CD14-positive monocyte (primary cell): ENCODE measurements around the gene NUP35. TPM values are rescaled to one million over a fixed set of nuclear protein-coding genes. Genes with fewer than 3 reads are reported as not detected.
A peak's percentile ranks its signal among the peaks of the same experiment; 100 is the strongest.
"Not testable (repeated sequence)": the region's sequence is repeated elsewhere in the genome, so short reads cannot be mapped to it uniquely, and the experiment has no call there.

Experiments
- DNase-seq, 3 donors: peaks; one replicate each; pipeline ENCODE4 v3.0.0-alpha.2; 2011 to 2022
- H2AFZ ChIP-seq: 2 replicates; pipeline ENCODE4 v1.6.0; 2012; ENCODE audit warnings: mild to moderate bottlenecking, low read depth, low read length, inconsistent platforms; ENCODE audit not compliant: insufficient read depth, poor library complexity, severe bottlenecking
- H3K27ac ChIP-seq, 2 donors: 1 replicate in 1 of 2; 2 replicates in 1 of 2; pipeline ENCODE4 v1.5.1; 2012 to 2013; ENCODE audit warnings: low read length in 2 of 2, control low read depth in 1 of 2, inconsistent platforms in 1 of 2, low read depth in 1 of 2, mild to moderate bottlenecking in 1 of 2
- H3K27me3 ChIP-seq, 2 donors: one replicate each; pipeline versions ENCODE4 v1.6.0 to v1.6.1; 2011 to 2013; ENCODE audit warnings: low read length in 2 of 2; ENCODE audit not compliant: control insufficient read depth in 2 of 2, insufficient read depth in 2 of 2
- H3K36me3 ChIP-seq, 2 donors: replicated peaks in 1 of 2; 1 replicate in 1 of 2; 2 replicates in 1 of 2; pipeline versions ENCODE4 v1.5.1 to v1.6.1; 2012 to 2013; ENCODE audit warnings: low read length in 2 of 2, control low read depth in 1 of 2, inconsistent platforms in 1 of 2, mild to moderate bottlenecking in 1 of 2; ENCODE audit not compliant: insufficient read depth in 2 of 2, control insufficient read depth in 1 of 2
- H3K4me1 ChIP-seq, 2 donors: 1 replicate in 1 of 2; 2 replicates in 1 of 2; pipeline versions ENCODE4 v1.5.1 to v1.6.1; 2012 to 2013; ENCODE audit warnings: low read length in 2 of 2, control low read depth in 1 of 2, inconsistent platforms in 1 of 2, mild to moderate bottlenecking in 1 of 2, moderate library complexity in 1 of 2; ENCODE audit not compliant: insufficient read depth in 2 of 2, control insufficient read depth in 1 of 2
- H3K4me2 ChIP-seq: replicated peaks from 2 replicates; pipeline ENCODE3; 2012; ENCODE audit warnings: low read length, moderate library complexity, mild to moderate bottlenecking; ENCODE audit not compliant: poor library complexity, severe bottlenecking; ENCODE audit errors: extremely low read depth
- H3K4me3 ChIP-seq, 3 experiments: fragments of 200-600 bp in 1 of 3; sonication (generic) in 1 of 3; replicated peaks in 1 of 3; 1 replicate in 2 of 3; 2 replicates in 1 of 3; pipeline ENCODE4 v1.5.1; 2011 to 2013; ENCODE audit warnings: low read length in 3 of 3, mild to moderate bottlenecking in 3 of 3, control low read depth in 2 of 3, low read depth in 2 of 3, inconsistent platforms in 1 of 3, moderate library complexity in 1 of 3
- H3K79me2 ChIP-seq: 2 replicates; pipeline ENCODE4 v1.6.0; 2012; ENCODE audit warnings: mild to moderate bottlenecking, control low read depth, inconsistent platforms, low read length, moderate library complexity; ENCODE audit not compliant: insufficient read depth
- H3K9ac ChIP-seq: 2 replicates; pipeline ENCODE4 v1.6.0; 2017; ENCODE audit warnings: low read length, mild to moderate bottlenecking; ENCODE audit not compliant: insufficient read depth, poor library complexity, severe bottlenecking
- H3K9me3 ChIP-seq, 2 donors: replicated peaks in 1 of 2; 1 replicate in 1 of 2; 2 replicates in 1 of 2; pipeline versions ENCODE4 v1.5.1 to v1.6.1; 2012 to 2013; ENCODE audit warnings: low read length in 2 of 2, control low read depth in 1 of 2; ENCODE audit not compliant: control insufficient read depth in 1 of 2, insufficient read depth in 1 of 2
- H4K20me1 ChIP-seq: 2 replicates; pipeline ENCODE4 v1.6.0; 2012; ENCODE audit warnings: mild to moderate bottlenecking, low read length, control low read depth, moderate library complexity; ENCODE audit not compliant: insufficient read depth
- H3K27ac Mint-ChIP-seq, 7 donors: one replicate each; pipeline ENCODE4 v1.8.0; 2020; ENCODE audit warnings: mild to moderate bottlenecking in 7 of 7, mixed read lengths in 7 of 7, moderate library complexity in 6 of 7, inconsistent platforms in 2 of 7
- H3K27me3 Mint-ChIP-seq, 3 donors: one replicate each; pipeline ENCODE4 v1.8.0; 2021 to 2022; ENCODE audit warnings: low read depth in 3 of 3, mild to moderate bottlenecking in 3 of 3, mixed read lengths in 3 of 3, moderate library complexity in 3 of 3, inconsistent platforms in 1 of 3
- H3K36me3 Mint-ChIP-seq, 2 donors: one replicate each; pipeline ENCODE4 v1.8.0; 2020; ENCODE audit warnings: mixed read lengths in 2 of 2, inconsistent platforms in 1 of 2, mild to moderate bottlenecking in 1 of 2
- H3K4me1 Mint-ChIP-seq: one replicate; pipeline ENCODE4 v1.8.0; 2020; ENCODE audit warnings: mild to moderate bottlenecking, mixed read lengths
- H3K4me3 Mint-ChIP-seq, 2 donors: one replicate each; pipeline ENCODE4 v1.8.0; 2020; ENCODE audit warnings: mild to moderate bottlenecking in 2 of 2, mixed read lengths in 2 of 2, moderate library complexity in 1 of 2
- H3K9me3 Mint-ChIP-seq, 7 donors: one replicate each; pipeline ENCODE4 v1.8.0; 2020 to 2022; ENCODE audit warnings: mixed read lengths in 7 of 7, mild to moderate bottlenecking in 6 of 7, moderate library complexity in 6 of 7, inconsistent platforms in 2 of 7
- CTCF ChIP-seq: fragments of 200-600 bp; IDR thresholded peaks from one replicate; pipeline ENCODE4 v1.8.0; 2022; ENCODE audit warnings: antibody characterized with exemption, mild to moderate bottlenecking
- WGBS: methylation state at CpG from one replicate; pipeline ENCODE4 v1.1.5; 2013; ENCODE audit warnings: missing lambda C conversion rate; ENCODE audit not compliant: insufficient coverage; 5-methylcytosine and 5-hydroxymethylcytosine counted together
- intact Hi-C, 2 donors: fragments of 100-400 bp; cut with micrococcal nuclease; formaldehyde crosslinking; loops; one replicate each; pipeline versions ENCODE4 v1.15.0 to v1.15.1; 2023
- polyA plus RNA-seq, 3 donors: library from polyadenylated mRNA; depleted of rRNA in 1 of 3; unstranded in 2 of 3; stranded (reverse) in 1 of 3; fragments of 300-500 nt in 2 of 3; fragments of >200 nt in 1 of 3; fragmentation: Illumina TruSeq in 2 of 3; gene quantifications; 1 replicate in 2 of 3; 2 replicates in 1 of 3; pipeline ENCODE4 v1.2.3, GENCODE V29; 2012 to 2021

Gene NUP35
- polyA plus RNA-seq, 3 donors = 1.5 to 4.7 (median 2.0) TPM

DNA sequence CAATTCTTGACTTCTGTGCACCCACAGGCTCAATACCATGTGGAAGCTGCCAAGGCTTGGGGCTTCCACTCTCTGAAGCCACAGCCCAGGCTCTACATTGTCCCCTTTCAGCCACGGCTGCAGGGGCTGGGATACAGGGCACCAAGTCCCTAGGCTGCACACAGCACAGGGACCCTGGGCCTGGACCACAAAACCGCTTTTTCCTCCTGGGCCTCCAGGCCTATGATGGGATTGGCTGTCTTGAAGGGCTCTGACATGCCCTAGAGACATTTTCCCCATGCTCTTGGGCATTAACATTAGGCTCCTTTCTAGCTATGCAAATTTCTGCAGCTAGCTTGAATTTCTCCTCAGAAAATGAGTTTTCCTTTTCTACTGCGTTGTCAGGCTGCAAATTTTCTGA is 29.7 kb downstream of the NUP35 start:
- Histone ChIP-seq H2AFZ (no peak overlapping the region), H3K9ac (no peak overlapping the region), H3K4me1 (no peaks in the 10 kb centered on the region), H3K9me3 (peaks cover 0 to 7% of the 10 kb centered on the region in 2 donors), H3K4me2 (no peak overlapping the region), H4K20me1 (no peaks in the 10 kb centered on the region), H3K27me3 (no peaks in the 10 kb centered on the region), H3K79me2 (no peaks in the 10 kb centered on the region), H3K27ac (no peak overlapping the region), H3K4me3 (no peak overlapping the region), H3K36me3 (peaks cover 17 to 59% of the 10 kb centered on the region in 2 donors)
- Mint-ChIP-seq H3K4me1 (no peaks in the 10 kb centered on the region), H3K9me3 (peaks cover 0 to 10% (median 2%) of the 10 kb centered on the region in 7 donors), H3K27ac (no peak overlapping the region), H3K4me3 (no peak overlapping the region), H3K36me3 (peaks cover 43 to 60% of the 10 kb centered on the region in 2 donors), H3K27me3 (peaks cover 0 to 2% (median 0%) of the 10 kb centered on the region in 3 donors)
- no peak for DNase-seq
- intact Hi-C loops = no loop called here
- no peak for TF ChIP-seq CTCF
- 88% methylated on average over 3 of the region's 3 CpGs for WGBS

- H3K27me3 Mint-ChIP-seq = not testable (repeated sequence)
These were observed 30.5 kb downstream of the NUP35 start for GRCh38 chr2:183154772-183155171.

More at GRCh38 chr2:183154772-183155171, 30.5 kb downstream of the NUP35 start:
- H3K9ac ChIP-seq, H3K4me1 ChIP-seq, H3K4me1 Mint-ChIP-seq, H3K4me3 ChIP-seq, H3K79me2 ChIP-seq, H4K20me1 ChIP-seq, H3K27ac ChIP-seq, H3K27ac Mint-ChIP-seq, H3K9me3 ChIP-seq, intact Hi-C loops, H3K27me3 ChIP-seq, H2AFZ ChIP-seq, H3K4me3 Mint-ChIP-seq, H3K4me2 ChIP-seq: not testable (repeated sequence)
- H3K36me3 Mint-ChIP-seq = peaks cover 50 to 63% of the 10 kb centered on the region in 2 donors
- H3K9me3 Mint-ChIP-seq = peaks cover 0 to 10% (median 2%) of the 10 kb centered on the region in 7 donors
- peaks cover 22 to 67% of the 10 kb centered on the region in 2 donors for H3K36me3 ChIP-seq
- WGBS = no CpG with 5 or more reads among the region's 4 CpGs
- peak in 1 of 3 donors; percentile 27 for DNase-seq
